ENCODE results near the gene XPA. TPM values are rescaled to one million over a fixed set of nuclear protein-coding genes. Genes with fewer than 3 reads are reported as not detected.
"Not testable (repeated sequence)": the region's sequence is repeated elsewhere in the genome, so short reads cannot be mapped to it uniquely, and the experiment has no call there.

The XPA gene
- total and polyA plus RNA-seq, 2 donors (not counting 1 experiment from before 2014, with no cell fraction given): 6.1 to 9.7 TPM

DNA sequence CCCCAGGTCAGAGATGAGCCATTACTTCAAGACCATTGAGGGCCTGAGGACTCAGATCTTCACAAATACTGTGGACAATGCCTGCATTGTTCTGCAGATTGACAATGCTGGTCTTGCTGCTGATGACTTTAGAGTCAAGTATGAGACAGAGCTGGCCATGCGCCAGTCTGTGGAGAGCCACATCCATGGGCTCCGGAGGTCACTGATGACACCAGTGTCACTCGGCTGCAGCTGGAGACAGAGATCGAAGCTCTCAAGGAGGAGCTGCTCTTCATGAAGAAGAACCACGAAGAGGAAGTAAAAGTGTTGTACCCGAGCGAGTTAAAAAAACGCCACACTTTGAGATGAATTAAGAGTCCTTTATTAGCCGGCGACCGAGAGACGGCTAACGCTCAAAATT is 2.1 kb upstream of the XPA start:
- not testable (repeated sequence) for H3K27me3 ChIP-seq (ENCODE audit: control insufficient read depth, insufficient read depth, low read length); DNase-seq (ENCODE audit: low read depth in 2 of 2); H3K9ac ChIP-seq (ENCODE audit: insufficient read depth, low read length); H3K4me2 ChIP-seq (ENCODE audit: extremely low read depth, insufficient read depth, low read length); H3K27ac ChIP-seq (ENCODE audit: insufficient read depth, low read length); H3K4me3 ChIP-seq (replicated peaks in 1 of 4; ENCODE audit: control extremely low read depth in 1 of 4, insufficient read depth in 1 of 4, low read depth in 3 of 4, low read length in 4 of 4); H3K36me3 ChIP-seq (ENCODE audit: control insufficient read depth, insufficient read depth, low read length); H3K9me3 ChIP-seq (ENCODE audit: control insufficient read depth, insufficient read depth, low read depth, low read length); H4K20me1 ChIP-seq (ENCODE audit: control insufficient read depth, extremely low read depth, insufficient read depth, low read length); H3K4me1 ChIP-seq (ENCODE audit: control insufficient read depth, extremely low read depth, insufficient read depth, low read length); H2AFZ ChIP-seq (ENCODE audit: low read length)
- peaks cover 23% of the 10 kb centered on the region for H3K79me2 ChIP-seq (ENCODE audit: control insufficient read depth, insufficient read depth, low read length)

DNA sequence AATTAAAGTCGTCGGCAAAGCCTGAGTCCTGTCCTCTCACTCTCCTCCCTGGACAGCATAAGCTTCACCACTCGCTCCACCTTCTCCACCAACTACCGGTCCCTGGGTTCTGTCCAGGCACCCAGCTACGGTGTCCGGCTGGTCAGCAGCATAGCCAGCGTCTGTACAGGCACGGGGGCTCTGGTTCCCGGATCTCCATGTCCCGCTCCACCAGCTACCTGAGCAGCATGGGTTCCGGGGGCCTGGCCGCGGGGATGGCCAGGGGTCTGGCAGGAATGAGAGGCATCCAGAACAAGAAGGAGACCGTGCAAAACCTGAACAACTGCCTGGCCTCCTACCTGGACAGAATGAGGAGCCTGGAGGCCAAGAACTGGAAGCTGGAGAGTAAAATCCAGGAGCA is 1.7 kb upstream of the XPA start:
- H3K4me3 ChIP-seq (replicated peaks in 1 of 4; ENCODE audit: control extremely low read depth in 1 of 4, insufficient read depth in 1 of 4, low read depth in 3 of 4, low read length in 4 of 4): no peak overlapping the region
- peaks cover 2% of the 10 kb centered on the region for H3K27me3 ChIP-seq (ENCODE audit: control insufficient read depth, insufficient read depth, low read length)
- H3K4me1 ChIP-seq (ENCODE audit: control insufficient read depth, extremely low read depth, insufficient read depth, low read length): peaks cover 3% of the 10 kb centered on the region
- H3K9ac ChIP-seq (ENCODE audit: insufficient read depth, low read length): no peak overlapping the region
- DNase-seq (ENCODE audit: low read depth in 2 of 2): no peak
- H3K9me3 ChIP-seq (ENCODE audit: control insufficient read depth, insufficient read depth, low read depth, low read length): no peaks in the 10 kb centered on the region
- no peak overlapping the region for H3K27ac ChIP-seq (ENCODE audit: insufficient read depth, low read length)
- peaks cover 25% of the 10 kb centered on the region for H3K79me2 ChIP-seq (ENCODE audit: control insufficient read depth, insufficient read depth, low read length)
- H3K4me2 ChIP-seq (ENCODE audit: extremely low read depth, insufficient read depth, low read length): no peak overlapping the region
- TF ChIP-seq CTCF (conservative IDR thresholded peaks at IDR 0.05 in 1 of 2, IDR thresholded peaks at IDR 0.05 in 1 of 2; ENCODE audit: low read depth in 1 of 2, low read length in 2 of 2) (no peak), EZH2 (IDR thresholded peaks at IDR 0.05; ENCODE audit: low read length, missing control alignments) (no peak)
- H3K36me3 ChIP-seq (ENCODE audit: control insufficient read depth, insufficient read depth, low read length): no peaks in the 10 kb centered on the region
- no peak overlapping the region for H2AFZ ChIP-seq (ENCODE audit: low read length)
- H4K20me1 ChIP-seq (ENCODE audit: control insufficient read depth, extremely low read depth, insufficient read depth, low read length): no peaks in the 10 kb centered on the region

GRCh38 chr9:97697837-97698236 is 697 bp upstream of the XPA start:
- Histone ChIP-seq H4K20me1 (ENCODE audit: control insufficient read depth, extremely low read depth, insufficient read depth, low read length) (no peaks in the 10 kb centered on the region), H3K4me1 (ENCODE audit: control insufficient read depth, extremely low read depth, insufficient read depth, low read length) (no peaks in the 10 kb centered on the region), H3K4me3 (replicated peaks in 1 of 4; ENCODE audit: control extremely low read depth in 1 of 4, insufficient read depth in 1 of 4, low read depth in 3 of 4, low read length in 4 of 4) (peak overlapping the region in 1 of 4 experiments; percentile 68), H3K79me2 (ENCODE audit: control insufficient read depth, insufficient read depth, low read length) (peaks cover 25% of the 10 kb centered on the region), H3K27ac (ENCODE audit: insufficient read depth, low read length) (no peak overlapping the region), H3K9ac (ENCODE audit: insufficient read depth, low read length) (no peak overlapping the region), H2AFZ (ENCODE audit: low read length) (peak overlapping the region; percentile 91), H3K27me3 (ENCODE audit: control insufficient read depth, insufficient read depth, low read length) (peaks cover 2% of the 10 kb centered on the region), H3K9me3 (ENCODE audit: control insufficient read depth, insufficient read depth, low read depth, low read length) (no peaks in the 10 kb centered on the region), H3K36me3 (ENCODE audit: control insufficient read depth, insufficient read depth, low read length) (no peaks in the 10 kb centered on the region), H3K4me2 (ENCODE audit: extremely low read depth, insufficient read depth, low read length) (no peak overlapping the region)
- TF ChIP-seq EZH2 (IDR thresholded peaks at IDR 0.05; ENCODE audit: low read length, missing control alignments): no peak
- no peak for TF ChIP-seq CTCF (conservative IDR thresholded peaks at IDR 0.05 in 1 of 2, IDR thresholded peaks at IDR 0.05 in 1 of 2; ENCODE audit: low read depth in 1 of 2, low read length in 2 of 2)
- DNase-seq (ENCODE audit: low read depth in 2 of 2): no peak

All from fibroblast of lung (primary cell).